NCI-H146 treated with DMSO at 0.1 percent for 48 hours (cell line): Measurements from ENCODE around the gene ENOX2.

ENCODE experiments used
- DNase-seq: peaks from one replicate; lab custom pipeline; 2025; ENCODE audit not compliant: unreplicated experiment; lab: John Stamatoyannopoulos, UW

The ENOX2 gene

GRCh38 chrX:130885508-130885907, 17.5 kb downstream of the ENOX2 start:
- DNase-seq: no peak

DNA sequence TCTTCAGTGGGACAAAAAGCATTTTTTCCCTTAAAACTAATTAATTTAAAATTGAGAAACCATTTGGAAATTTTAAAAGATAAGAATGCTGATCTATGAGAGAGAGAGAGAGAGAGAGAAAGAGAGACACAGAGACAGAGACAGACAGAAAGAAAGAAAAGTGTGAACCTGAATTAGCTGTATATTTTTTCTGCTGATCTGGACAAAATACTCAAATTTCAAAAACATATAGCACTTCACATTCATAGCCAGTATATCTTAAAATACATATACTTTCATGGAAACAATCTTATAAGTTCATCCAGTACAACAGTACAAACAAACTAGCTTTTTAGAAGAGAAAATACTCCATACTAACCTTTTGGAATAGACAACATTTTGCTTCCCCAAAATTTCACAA, 18.4 kb downstream of the ENOX2 start:
- no peak for DNase-seq

GRCh38 chrX:130879869-130880268, 23.1 kb downstream of the ENOX2 start:
- no peak for DNase-seq

GRCh38 chrX:130878350-130879341, 24.4 kb downstream of the ENOX2 start:
- DNase-seq: no peak

GRCh38 chrX:130877892-130878341, 25.1 kb downstream of the ENOX2 start:
- DNase-seq: no peak

GRCh38 chrX:130876226-130876625, 26.8 kb downstream of the ENOX2 start:
- no peak for DNase-seq

GRCh38 chrX:130874751-130875150, 28.3 kb downstream of the ENOX2 start:
- DNase-seq: no peak

DNA sequence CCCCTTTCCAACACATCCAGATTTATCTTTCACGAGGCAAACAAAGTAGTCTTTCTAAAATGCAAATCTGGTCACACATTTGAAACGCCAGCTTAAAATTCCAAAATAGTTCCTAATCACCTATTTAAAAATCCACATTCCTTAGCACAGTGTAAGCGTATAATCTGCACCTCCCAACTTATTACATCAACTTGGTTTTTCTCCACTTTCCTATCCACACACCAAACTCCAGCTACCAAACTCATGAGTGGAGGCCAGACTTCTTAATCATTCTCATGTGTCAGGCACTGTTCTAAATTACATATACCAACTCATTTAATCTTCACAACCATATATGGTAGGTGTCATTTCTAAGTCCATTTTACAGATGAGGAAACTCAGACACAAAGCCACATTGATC, 33.8 kb downstream of the ENOX2 start:
- no peak for DNase-seq

GRCh38 chrX:130861462-130861861, 41.5 kb downstream of the ENOX2 start:
- DNase-seq: no peak

DNA sequence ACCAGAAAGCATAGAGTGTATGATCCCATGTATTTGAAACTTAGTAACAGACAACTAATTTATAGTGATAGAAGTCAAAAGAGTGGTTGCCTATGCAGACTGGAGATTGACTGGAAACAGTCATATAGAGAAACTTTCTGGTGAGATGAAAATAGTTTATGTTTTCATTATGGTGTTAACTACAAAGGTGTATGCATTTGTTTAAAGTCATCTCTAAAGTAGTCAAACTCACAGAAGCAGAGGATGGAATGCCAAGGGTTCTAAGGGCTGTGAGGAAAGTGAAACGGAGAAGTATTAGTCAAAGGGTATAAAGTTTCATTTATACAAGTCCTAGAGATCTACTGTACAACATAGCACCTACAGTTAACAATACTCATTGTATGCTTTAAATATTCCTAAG, 45.8 kb downstream of the ENOX2 start:
- no peak for DNase-seq

- no peak for DNase-seq
These were observed 51.4 kb downstream of the ENOX2 start for GRCh38 chrX:130851569-130851968.

DNA sequence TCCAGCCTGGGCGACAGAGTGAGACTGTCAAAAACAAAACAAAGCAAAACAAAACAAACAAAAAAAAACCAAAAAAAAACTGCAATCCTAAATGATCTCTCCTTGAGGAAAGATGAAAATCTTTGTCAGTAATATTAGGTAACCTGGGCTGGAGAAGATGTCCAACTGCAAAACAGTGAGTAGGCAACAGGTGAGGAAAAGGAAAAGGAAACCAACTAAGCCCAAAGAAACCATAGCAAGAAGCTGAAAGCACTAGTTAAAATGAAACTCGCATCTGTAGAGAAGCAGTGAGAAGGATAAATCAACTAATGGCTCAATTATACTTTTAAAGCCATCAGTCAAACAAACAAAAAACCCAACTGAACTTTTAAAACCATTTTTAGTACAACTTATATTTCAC, 54.2 kb downstream of the ENOX2 start:
- DNase-seq: no peak

DNA sequence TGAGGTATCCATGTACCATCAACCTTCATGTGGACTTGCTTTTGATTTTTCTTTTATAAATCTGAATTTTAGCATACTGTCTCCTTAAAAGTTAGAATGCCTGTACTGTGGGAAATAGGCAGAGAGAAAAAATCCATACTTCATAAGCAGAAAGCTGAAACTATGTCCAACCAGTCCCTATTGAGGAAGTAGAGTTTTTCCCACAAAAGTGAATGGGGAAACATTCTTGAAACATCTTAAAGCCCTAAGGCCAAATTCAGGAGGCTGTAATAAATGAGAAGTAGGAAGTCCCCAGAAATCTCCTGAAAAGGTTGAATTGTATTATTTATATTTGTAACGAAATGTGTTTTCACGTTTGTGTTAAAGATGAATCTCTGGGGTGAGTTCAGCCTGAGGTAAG, 56.3 kb downstream of the ENOX2 start:
- DNase-seq: no peak

DNA sequence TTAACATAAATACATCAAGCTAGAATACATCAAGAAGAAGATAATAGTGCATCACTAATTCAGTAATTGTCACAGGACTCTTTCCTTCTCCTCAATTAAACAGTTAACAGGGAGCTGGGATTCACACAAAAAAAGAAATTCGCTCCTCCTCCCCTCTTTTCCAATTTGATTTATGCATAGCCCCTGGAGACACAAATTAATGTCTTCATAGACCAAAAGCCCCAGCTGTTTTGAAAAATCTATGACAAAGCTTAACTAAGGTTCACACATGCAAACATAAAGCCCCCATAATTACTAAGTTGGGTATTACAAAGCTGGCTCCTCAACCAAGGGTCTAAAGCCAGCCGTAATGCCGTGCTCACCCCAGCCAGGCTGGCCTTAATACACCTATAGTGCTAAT, 61.2 kb downstream of the ENOX2 start:
- no peak for DNase-seq

DNA sequence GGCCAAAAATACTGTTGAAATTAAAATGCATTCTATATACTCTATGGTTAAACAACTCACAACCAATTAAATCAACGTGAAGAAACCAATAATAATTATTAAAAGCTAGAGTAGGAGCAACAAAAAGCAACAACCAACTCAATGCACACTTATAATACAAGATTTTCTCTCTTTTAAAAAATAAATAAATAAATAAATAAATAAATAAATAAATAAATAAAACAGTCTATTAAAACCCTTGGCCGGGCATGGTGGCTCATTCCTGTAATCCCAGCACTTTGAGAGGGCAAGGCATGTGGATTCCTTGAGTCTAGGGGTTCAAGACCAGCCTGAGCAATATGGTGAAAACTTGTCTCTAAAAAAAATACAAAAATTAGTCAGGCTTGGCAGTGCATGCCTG, 62.7 kb downstream of the ENOX2 start:
- no peak for DNase-seq

DNA sequence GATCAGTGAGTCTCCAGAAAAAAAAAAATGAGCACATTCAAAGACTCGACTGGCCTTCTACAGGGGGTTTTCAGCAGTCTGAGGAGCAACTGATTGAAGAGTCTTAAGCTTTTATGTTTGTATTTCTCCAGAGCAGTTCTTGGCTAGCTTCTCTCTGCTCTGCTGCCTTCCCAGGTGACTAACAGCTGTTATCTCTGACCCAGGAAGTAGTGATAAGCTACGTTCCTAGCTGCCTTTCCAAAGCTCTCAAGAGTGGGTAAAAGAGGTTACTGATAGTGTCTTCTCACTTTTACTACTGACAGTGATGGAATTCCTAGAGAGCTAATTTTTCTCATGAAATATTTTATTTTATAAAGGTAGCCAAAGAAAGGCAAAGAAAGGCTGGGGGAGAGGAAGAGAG, 66.6 kb downstream of the ENOX2 start:
- DNase-seq: no peak

- DNase-seq: no peak
These were observed 68.2 kb downstream of the ENOX2 start for GRCh38 chrX:130834830-130835229.

DNA sequence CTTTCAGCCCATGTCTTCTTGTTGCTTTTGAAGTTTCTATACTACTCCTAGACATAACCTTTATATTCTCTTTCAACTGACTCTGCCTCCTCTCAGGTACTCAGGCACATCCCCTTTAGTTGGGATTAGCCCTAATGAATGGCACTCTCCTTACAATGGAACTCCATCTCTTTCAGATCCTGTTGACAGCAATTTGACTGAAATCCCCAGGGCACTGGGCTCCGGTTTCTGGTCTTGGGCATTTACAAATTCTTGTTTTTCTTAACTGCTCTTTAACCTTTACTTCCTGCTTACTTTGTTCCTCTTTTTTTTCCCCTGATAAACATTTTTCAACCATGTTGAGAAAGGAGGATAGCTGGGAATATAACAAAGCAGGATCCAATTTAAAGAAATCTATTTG, 68.9 kb downstream of the ENOX2 start:
- DNase-seq: no peak

DNA sequence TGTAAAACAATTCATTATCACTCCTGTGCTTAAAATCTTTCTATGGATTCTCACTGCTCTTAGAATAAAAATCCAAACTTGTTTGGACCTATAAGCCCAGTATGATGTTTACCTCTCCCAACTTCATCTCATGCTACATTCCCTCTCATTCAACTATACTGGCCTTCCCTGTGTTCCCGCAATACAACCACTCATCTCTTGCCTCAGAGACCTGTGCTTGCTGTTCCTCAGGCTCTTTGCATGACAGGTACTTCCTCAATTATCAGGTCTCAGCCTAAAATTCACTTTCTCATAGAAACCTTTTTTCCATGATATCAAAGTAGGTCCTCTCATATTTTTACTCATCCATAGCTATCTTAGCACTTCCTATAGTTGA, 71.7 kb downstream of the ENOX2 start:
- no peak for DNase-seq

- no peak for DNase-seq
These were observed 72.2 kb downstream of the ENOX2 start for GRCh38 chrX:130830599-130831346.

DNA sequence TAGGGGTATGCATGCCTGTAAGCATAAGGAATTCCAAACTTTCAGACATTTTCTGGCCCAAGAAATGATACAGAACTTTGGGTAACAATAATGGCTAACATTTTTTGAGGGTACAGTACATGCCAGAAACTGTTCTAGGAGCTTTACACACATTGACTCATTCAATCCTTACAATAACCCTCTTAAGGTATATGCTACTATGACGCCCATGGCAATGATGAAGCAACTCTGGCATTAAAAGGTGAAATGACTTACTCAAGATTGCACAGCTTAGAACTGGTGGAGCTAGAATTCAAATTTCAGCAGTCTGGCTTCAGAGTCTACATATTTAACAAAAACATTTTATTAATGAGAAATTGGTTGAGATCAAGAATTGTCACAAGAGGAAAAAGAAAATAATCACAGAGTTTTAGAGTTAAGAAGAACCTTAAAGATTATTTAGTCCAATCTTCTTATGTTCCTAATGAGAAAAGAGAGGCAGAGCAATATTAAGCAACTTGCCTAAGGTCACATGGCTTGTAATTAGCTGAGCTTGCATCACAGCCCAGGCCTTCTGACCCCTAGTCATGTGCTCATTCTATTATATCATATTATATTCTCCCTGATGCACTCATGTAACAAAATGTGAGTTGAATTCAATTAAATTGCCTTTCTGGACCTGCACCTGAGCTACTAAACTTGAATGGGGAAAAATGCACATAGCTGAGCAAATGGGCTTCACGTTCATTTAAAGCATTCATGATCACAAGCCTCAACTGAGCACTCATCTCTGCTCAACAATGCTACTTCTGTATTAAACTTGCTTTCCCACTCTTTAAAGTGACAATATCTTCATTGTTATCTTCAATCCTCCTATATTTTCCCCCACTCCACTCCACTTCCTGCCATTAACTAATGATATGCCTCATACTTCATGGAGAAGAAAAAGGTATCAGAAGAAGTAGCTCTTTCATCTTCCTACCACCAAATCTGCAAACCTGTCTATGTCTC, 73.2 kb downstream of the ENOX2 start:
- no peak for DNase-seq
